Skeletal muscle satellite cell (primary cell): ENCODE measurements around the gene BACE2.

Experiments
- H3K27me3 ChIP-seq: 2 replicates; pipeline ENCODE4 v1.7.0; 2013; ENCODE audit warnings: low read length; ENCODE audit not compliant: control insufficient read depth, insufficient read depth
- H3K36me3 ChIP-seq: 2 replicates; pipeline ENCODE4 v1.7.0; 2013; ENCODE audit warnings: mild to moderate bottlenecking, control low read depth, low read length; ENCODE audit not compliant: insufficient read depth
- H3K4me1 ChIP-seq: 2 replicates; pipeline ENCODE4 v1.7.0; 2013; ENCODE audit warnings: low read length; ENCODE audit not compliant: control insufficient read depth, insufficient read depth
- H3K4me2 ChIP-seq: 2 replicates; pipeline ENCODE4 v1.7.0; 2013; ENCODE audit warnings: mild to moderate bottlenecking, low read length
- H3K4me3 ChIP-seq: 2 replicates; pipeline ENCODE4 v1.7.0; 2013; ENCODE audit warnings: low read length
- H3K9ac ChIP-seq: 2 replicates; pipeline ENCODE4 v1.7.0; 2013; ENCODE audit warnings: mild to moderate bottlenecking, low read depth, low read length, moderate library complexity
- H3K9me3 ChIP-seq: replicated peaks from 2 replicates; pipeline ENCODE4 v1.7.0; 2013; ENCODE audit warnings: mild to moderate bottlenecking, control low read depth, low read length

BACE2 gene

DNA sequence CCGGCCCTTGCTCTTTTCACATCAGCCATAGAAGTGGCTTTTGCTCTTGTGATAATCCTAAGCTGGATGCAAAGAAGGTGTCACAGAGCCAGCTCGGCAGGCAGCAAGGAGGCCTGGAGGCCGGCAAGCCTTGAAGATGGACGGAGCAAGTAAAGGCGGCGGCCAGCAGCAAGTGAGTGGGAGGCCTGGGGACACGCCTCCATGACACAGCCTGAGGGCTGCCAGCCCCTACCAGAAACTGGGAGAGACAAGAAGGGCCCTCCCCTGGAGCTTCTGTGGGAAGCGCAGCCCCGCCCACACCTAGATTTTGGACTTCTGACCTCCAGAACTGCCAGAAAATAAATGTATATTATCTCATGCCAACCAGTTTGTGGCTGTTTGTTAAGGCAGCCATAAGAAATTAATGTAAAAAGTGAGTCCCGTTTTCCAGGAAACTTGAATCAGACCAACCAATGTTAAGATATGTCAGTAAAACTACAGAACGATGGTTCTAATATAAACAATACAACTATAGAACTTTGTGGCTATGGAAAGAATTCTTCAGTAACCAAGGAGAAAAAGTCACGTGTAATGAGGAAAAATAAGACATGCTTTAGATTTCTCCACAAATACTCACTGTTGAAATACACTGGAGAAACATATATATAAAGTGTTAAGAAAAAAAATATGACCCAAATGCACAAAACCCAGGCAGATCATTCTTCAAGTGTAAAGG lies 49.9 kb downstream of the BACE2 start:
- Histone ChIP-seq H3K4me2 (no peak overlapping the region), H3K27me3 (no peaks in the 10 kb centered on the region), H3K4me3 (no peak overlapping the region), H3K9ac (no peak overlapping the region), H3K36me3 (no peaks in the 10 kb centered on the region), H3K9me3 (no peaks in the 10 kb centered on the region), H3K4me1 (no peaks in the 10 kb centered on the region)

DNA sequence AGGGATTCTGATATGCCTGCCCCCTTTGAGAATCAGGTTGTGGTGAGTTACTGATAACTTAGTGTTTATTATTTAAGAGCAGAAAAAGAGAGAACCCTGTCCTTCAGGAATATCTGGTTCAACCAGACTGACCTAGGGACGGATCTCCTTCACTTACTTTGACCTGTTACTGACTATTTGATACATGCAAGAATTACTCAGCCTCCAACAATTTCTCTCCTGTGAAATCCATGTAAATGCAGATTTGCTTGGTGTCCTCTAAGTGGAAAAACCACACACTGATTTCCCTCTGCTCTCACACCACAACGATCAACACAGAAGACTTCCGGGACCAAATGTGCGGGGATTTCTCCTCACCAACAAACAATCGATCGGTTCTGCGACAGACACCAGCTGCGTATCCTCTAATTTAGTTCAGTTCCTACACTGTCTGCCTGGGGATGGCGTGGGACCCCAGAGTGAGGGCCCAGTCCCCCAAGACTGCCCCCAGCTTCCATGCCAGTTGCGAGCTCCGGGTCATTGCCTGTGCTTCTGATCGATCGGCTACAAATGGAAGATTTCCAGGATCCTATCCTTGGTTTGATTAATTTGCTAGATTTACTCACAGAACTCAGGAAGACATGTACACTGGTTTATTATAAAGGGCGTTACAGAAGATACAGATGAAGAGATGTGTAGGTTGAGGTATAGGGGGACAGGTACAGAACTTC lies 51.7 kb downstream of the BACE2 start:
- Histone ChIP-seq H3K36me3 (no peaks in the 10 kb centered on the region), H3K9ac (no peak overlapping the region), H3K4me1 (no peaks in the 10 kb centered on the region), H3K9me3 (no peaks in the 10 kb centered on the region), H3K4me3 (no peak overlapping the region), H3K27me3 (no peaks in the 10 kb centered on the region), H3K4me2 (no peak overlapping the region)

DNA sequence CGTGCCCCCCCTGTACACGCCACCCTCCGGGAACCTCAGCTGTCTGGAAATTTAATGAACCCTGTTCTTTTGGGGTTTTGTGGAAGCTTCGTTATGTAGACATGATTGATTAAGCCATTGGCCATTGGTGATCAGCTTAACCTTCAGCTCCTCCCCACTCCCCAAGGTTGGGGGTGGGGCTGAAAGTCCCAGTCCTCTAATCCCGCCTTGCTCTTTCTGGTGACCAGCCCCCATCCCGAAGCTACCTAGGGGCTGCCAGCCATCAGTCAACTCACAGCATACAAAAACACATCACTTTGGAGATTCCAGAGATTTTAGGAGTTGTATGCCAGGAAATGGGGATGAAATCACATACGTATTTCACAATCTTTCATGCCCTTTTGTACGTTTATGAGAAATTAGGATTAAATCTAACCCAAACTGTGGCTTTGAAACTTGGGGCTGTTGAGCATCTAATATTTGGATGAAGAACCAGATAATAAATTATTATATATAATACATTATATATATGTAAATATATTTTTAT lies 52.3 kb downstream of the BACE2 start:
- Histone ChIP-seq H3K4me3 (no peak overlapping the region), H3K36me3 (no peaks in the 10 kb centered on the region), H3K4me2 (no peak overlapping the region), H3K4me1 (no peaks in the 10 kb centered on the region), H3K9ac (no peak overlapping the region), H3K9me3 (no peaks in the 10 kb centered on the region), H3K27me3 (no peaks in the 10 kb centered on the region)

DNA sequence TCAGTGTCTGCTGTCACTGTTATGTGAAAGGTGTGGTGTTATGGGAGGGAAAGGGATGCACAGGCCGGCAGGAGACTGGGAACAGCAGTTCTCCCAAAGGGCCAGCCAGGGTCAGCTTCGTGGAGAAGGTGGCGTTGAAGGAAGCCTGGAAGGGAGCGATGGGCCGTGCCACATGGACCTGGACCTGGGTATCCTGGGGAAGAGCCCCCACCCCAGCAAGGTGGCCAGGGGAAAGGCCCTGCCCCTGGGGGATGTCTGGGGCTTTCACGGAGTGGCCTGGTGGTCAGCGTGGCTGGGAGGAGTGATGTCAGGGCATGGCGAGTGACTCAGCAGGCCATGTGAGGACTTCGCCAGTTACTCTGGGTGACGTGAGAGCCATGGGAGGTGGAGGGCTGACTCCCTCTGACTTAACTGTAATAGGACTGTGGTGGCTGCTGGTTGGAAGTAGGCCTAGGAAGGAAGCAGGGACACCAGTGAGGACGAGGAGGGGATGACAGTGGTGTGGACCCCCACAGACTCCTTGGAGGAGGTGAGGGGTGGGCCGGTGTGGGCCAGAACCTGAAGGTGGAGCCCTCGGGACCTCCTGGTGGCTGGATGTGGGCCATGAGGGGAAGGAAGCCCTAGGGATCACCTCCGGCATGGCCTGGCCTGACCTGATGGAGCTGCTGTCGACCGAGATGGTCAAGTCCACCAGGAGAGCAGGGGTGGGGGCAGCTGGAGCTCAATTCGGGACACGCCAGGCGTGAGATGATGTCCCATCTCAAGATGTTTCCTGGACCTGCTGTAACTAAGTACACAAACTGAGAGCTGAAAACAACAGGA lies 54.5 kb downstream of the BACE2 start:
- no peaks in the 10 kb centered on the region for H3K36me3 ChIP-seq
- no peaks in the 10 kb centered on the region for H3K9me3 ChIP-seq
- H3K4me2 ChIP-seq: no peak overlapping the region
- H3K4me3 ChIP-seq: no peak overlapping the region
- no peaks in the 10 kb centered on the region for H3K4me1 ChIP-seq
- H3K27me3 ChIP-seq: no peaks in the 10 kb centered on the region
- H3K9ac ChIP-seq: no peak overlapping the region

DNA sequence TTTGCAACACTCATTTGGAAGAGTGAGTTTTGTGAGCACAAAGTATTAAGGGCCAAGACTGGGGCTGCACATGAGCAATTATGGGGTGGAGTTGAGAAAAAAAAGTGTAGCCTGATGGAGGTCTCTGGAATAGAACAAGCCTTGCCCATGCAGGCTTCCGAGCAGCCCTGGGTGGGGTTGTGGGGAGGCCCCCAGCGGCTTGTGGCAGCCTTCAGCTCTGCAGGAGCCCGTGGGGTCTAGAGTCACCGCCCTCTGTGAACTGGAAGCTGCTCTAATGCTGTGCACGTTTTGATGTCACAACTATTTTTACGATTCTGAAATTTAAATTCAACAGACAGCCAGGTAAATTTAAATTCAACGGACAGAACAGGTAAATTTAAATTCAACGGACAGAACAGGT lies 58.9 kb downstream of the BACE2 start:
- Histone ChIP-seq H3K4me1 (no peaks in the 10 kb centered on the region), H3K27me3 (no peaks in the 10 kb centered on the region), H3K36me3 (peaks cover 6% of the 10 kb centered on the region), H3K9ac (no peak overlapping the region), H3K9me3 (no peaks in the 10 kb centered on the region), H3K4me3 (no peak overlapping the region), H3K4me2 (no peak overlapping the region)

DNA sequence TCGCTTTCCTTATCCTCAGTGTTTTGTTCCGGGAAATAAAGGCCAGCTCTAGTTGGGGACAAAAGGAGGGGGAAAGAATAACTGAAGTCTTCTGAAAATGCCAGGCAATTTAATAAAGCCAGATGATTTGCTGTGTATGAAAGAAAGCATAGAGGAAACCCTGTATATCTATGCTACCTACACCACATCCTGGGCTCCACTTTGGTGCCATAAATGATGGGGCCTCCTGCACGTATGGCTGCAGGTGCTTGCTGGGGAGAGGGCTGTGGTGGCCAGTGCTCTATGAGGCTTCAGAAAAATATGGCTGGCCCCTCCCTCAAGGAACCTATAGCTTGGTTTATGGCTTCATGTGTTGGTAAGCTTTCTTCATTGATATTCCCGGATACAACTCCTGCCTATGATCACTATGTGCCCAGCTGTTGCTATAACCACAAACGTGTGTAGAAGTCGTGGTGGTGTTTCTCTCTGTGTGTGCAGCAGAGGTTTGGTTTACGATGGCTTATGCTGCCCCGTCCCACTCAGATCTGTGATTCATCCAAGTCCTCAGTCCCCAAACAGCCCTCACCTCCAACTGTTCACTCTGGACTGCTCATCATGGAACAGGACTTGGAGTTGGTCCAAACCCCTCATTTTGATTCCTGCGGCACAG lies 59.5 kb downstream of the BACE2 start:
- H3K9ac ChIP-seq: no peak overlapping the region
- no peak overlapping the region for H3K4me2 ChIP-seq
- no peaks in the 10 kb centered on the region for H3K27me3 ChIP-seq
- no peaks in the 10 kb centered on the region for H3K9me3 ChIP-seq
- no peaks in the 10 kb centered on the region for H3K4me1 ChIP-seq
- H3K4me3 ChIP-seq: no peak overlapping the region
- peaks cover 6% of the 10 kb centered on the region for H3K36me3 ChIP-seq

GRCh38 chr21:41228006-41228370 lies 60.0 kb downstream of the BACE2 start:
- Histone ChIP-seq H3K4me1 (no peaks in the 10 kb centered on the region), H3K27me3 (no peaks in the 10 kb centered on the region), H3K36me3 (peaks cover 6% of the 10 kb centered on the region), H3K4me3 (no peak overlapping the region), H3K9ac (no peak overlapping the region), H3K4me2 (no peak overlapping the region), H3K9me3 (no peaks in the 10 kb centered on the region)

GRCh38 chr21:41228492-41228891 lies 60.5 kb downstream of the BACE2 start:
- H3K4me2 ChIP-seq: no peak overlapping the region
- H3K4me3 ChIP-seq: no peak overlapping the region
- no peaks in the 10 kb centered on the region for H3K9me3 ChIP-seq
- H3K4me1 ChIP-seq: no peaks in the 10 kb centered on the region
- no peak overlapping the region for H3K9ac ChIP-seq
- no peaks in the 10 kb centered on the region for H3K27me3 ChIP-seq
- H3K36me3 ChIP-seq: peaks cover 6% of the 10 kb centered on the region

DNA sequence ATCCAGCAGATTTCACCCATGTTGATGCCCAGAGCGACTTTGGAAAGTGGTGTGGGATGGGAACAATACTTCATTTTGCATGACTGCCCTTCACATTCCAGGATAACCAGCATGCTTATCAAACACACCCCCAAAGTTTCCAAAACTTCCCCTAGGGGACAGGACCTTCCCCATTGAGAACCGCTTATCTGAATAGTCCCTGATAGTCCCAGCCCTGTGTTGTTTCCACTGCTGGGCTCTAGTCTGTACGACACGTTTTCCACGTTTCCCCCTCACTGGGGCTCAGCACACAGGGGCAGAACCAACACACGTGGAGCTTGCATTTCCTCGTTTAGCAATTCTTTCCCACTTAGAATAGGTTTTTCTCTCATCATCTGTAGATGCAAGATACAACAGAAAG lies 61.0 kb downstream of the BACE2 start:
- H3K27me3 ChIP-seq: no peaks in the 10 kb centered on the region
- no peak overlapping the region for H3K4me3 ChIP-seq
- no peak overlapping the region for H3K9ac ChIP-seq

DNA sequence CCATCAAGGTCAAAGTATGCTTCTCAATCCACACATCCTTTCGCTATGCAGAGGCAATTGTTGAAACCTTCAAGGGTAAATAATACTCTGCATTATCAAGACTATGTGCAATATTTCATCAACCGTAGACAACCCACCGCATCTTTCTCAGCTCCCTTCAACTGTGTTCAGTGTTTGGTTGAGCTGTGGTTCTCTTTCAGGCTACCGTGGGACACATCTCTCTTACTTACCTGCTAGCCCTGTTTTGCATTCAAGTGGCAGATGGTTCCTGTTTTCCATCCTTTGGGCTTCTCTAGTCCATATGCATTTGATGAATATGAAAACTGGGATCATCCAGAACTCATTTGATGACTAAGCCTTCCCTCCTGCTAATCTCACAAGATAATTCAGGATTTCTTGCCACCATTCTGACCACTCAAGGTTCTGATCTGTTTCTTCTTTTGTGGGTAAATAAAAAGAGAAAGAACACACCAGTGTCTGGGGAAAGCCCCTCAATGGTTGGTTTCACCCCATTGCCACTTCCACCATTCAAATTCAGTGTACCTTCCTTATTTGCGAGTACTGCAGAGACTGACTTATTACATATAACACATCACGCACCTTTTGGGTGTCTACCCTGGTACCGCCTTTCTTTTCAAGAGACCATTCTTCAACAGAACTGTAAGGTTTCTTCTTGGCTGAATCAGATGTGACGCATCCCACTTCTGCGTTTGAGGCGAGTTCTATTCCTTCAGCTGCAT lies 61.7 kb downstream of the BACE2 start:
- no peak overlapping the region for H3K9ac ChIP-seq
- no peak overlapping the region for H3K4me3 ChIP-seq
- H3K27me3 ChIP-seq: no peaks in the 10 kb centered on the region
- H3K36me3 ChIP-seq: peaks cover 6% of the 10 kb centered on the region
- H3K9me3 ChIP-seq: no peaks in the 10 kb centered on the region
- H3K4me2 ChIP-seq: no peak overlapping the region
- H3K4me1 ChIP-seq: no peaks in the 10 kb centered on the region

More for the DNA sequence above, 61.0 kb downstream of the BACE2 start:
- no peaks in the 10 kb centered on the region for H3K4me1 ChIP-seq
- H3K36me3 ChIP-seq: peaks cover 6% of the 10 kb centered on the region
- no peaks in the 10 kb centered on the region for H3K9me3 ChIP-seq
- H3K4me2 ChIP-seq: no peak overlapping the region
